Fibroblast of peridontal ligament (primary cell): ENCODE results near the gene DAPL1.

Experiments
- DNase-seq: peaks from one replicate; pipeline ENCODE4 v3.0.0-alpha.2; 2010; ENCODE audit errors: extremely low read depth

The DAPL1 gene

GRCh38 chr2:158777077-158777476, 18.0 kb upstream of the DAPL1 start:
- DNase-seq = no peak

- no peak for DNase-seq
Observed at GRCh38 chr2:158778243-158778642, 16.9 kb upstream of the DAPL1 start.

GRCh38 chr2:158779621-158780020, 15.5 kb upstream of the DAPL1 start:
- DNase-seq = peak; percentile 56

- peak; percentile 90 for DNase-seq
Observed at GRCh38 chr2:158781353-158781961, 13.7 kb upstream of the DAPL1 start.

- no peak for DNase-seq
Observed at GRCh38 chr2:158782136-158782535, 13.0 kb upstream of the DAPL1 start.

GRCh38 chr2:158782616-158783015, 12.5 kb upstream of the DAPL1 start:
- DNase-seq = no peak

- no peak for DNase-seq
Observed at GRCh38 chr2:158783923-158784322, 11.2 kb upstream of the DAPL1 start.

- DNase-seq = no peak
Observed at GRCh38 chr2:158786897-158787296, 8.2 kb upstream of the DAPL1 start.

GRCh38 chr2:158788951-158789350, 6.2 kb upstream of the DAPL1 start:
- no peak for DNase-seq

GRCh38 chr2:158796652-158797051, 1.5 kb downstream of the DAPL1 start:
- no peak for DNase-seq

- no peak for DNase-seq
Observed at GRCh38 chr2:158797963-158798700, 3.0 kb downstream of the DAPL1 start.

GRCh38 chr2:158799181-158799580, 4.1 kb downstream of the DAPL1 start:
- DNase-seq = no peak

GRCh38 chr2:158803506-158803905, 8.4 kb downstream of the DAPL1 start:
- DNase-seq = no peak

- no peak for DNase-seq
Observed at GRCh38 chr2:158805255-158805654, 10.1 kb downstream of the DAPL1 start.

GRCh38 chr2:158805936-158806335, 10.8 kb downstream of the DAPL1 start:
- no peak for DNase-seq

- DNase-seq = no peak
Observed at GRCh38 chr2:158806941-158807340, 11.8 kb downstream of the DAPL1 start.

GRCh38 chr2:158808426-158808825, 13.3 kb downstream of the DAPL1 start:
- no peak for DNase-seq

GRCh38 chr2:158809816-158810215, 14.7 kb downstream of the DAPL1 start:
- no peak for DNase-seq

GRCh38 chr2:158810731-158811460, 15.8 kb downstream of the DAPL1 start:
- DNase-seq = no peak

GRCh38 chr2:158815166-158815565, 20.0 kb downstream of the DAPL1 start:
- no peak for DNase-seq

GRCh38 chr2:158815658-158816057, 20.5 kb downstream of the DAPL1 start:
- DNase-seq = no peak

GRCh38 chr2:158817588-158817987, 22.5 kb downstream of the DAPL1 start:
- DNase-seq = peak; percentile 79

- peak; percentile 46 for DNase-seq
Observed at GRCh38 chr2:158818511-158818910, 23.4 kb downstream of the DAPL1 start.
